Hematopoietic multipotent progenitor cell treated with erythropoietin and hydrocortisone succinate and interleukin-3 and kit ligand, for 4 days (in vitro differentiated cells): Measurements from ENCODE around the gene PPL.
A peak's percentile ranks its signal among the peaks of the same experiment; 100 is the strongest.
"Not testable (repeated sequence)": the region's sequence is repeated elsewhere in the genome, so short reads cannot be mapped to it uniquely, and the experiment has no call there.

Source experiments
- DNase-seq: peaks from one replicate; pipeline ENCODE4 v3.0.0-alpha.2; 2015

Gene PPL

DNA sequence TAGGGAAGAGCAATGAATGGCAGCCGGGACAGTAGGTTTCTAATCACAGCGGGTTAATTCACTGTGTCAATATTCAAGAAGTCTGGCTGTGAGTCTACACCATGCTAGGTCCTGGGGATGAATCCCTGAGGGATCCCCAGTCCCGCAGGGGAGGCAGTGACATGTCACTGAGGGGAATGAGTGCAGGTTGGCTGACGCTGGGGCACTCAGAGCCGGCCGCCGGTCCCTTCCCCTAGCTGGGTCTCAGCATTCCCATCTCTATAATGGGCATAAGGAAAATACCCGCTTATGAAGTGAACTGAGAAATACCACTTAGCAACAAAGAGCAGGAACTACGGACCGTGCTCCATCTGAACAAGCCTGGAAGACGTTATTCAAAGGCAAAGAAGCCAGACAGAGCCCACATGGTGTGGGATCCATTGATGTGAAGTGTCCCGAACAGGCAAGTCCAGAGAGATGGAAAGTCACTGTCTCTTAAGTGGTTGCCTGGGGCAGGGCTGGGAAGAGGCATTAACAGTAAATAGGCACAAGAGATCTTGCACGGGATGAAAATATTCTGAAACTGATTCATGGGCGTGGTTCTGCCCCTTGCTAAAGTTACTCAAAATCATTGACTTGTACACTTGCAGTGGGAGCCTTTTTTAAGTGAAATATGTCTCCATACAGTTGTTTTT is 31.9 kb downstream of the PPL start:
- DNase-seq, result no peak

- DNase-seq, result no peak
Observed at GRCh38 chr16:4904108-4904941, 32.6 kb downstream of the PPL start.

DNA sequence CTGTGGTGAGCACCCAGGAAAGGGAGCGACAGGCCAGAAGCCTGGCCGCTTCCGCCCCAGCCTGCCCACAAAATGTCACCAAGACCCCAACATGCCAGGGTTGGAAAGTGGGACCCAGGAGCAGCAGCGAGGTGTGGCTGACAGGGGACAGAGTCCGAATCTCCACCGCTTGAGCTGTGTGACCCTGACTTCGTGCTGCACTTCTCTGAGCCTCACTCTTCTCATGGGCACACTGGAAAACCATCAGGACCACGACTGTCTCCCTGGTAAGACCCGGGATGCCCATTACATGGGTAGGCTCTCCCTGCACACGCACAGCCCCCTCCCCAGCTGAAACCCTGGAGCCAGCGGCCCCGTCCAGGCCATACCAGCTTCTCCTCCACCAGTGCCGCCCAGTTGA is 34.9 kb downstream of the PPL start:
- no peak for DNase-seq

GRCh38 chr16:4900750-4901149 is 36.2 kb downstream of the PPL start:
- no peak for DNase-seq

DNA sequence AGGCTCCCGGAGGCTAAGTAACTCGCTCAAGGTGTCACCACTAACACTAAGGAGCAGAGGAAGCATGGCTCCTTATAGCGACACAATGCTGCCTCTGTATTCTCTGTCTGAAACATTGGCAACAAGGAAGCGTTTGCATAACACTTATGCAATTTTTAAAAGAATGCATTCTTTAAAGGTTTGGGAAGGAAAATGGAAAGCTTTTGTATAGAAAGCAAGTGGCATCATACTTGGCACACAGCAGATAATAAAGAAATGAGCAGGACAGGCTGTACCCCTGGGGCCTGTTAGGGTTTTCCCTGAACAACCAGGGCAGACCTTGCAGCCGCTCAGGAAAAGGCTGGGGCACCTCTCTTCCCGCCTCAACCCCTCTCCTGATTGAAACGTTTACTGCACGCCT is 36.9 kb downstream of the PPL start:
- DNase-seq, result no peak

- no peak for DNase-seq
Observed at GRCh38 chr16:4899474-4899846, 37.5 kb downstream of the PPL start.

DNA sequence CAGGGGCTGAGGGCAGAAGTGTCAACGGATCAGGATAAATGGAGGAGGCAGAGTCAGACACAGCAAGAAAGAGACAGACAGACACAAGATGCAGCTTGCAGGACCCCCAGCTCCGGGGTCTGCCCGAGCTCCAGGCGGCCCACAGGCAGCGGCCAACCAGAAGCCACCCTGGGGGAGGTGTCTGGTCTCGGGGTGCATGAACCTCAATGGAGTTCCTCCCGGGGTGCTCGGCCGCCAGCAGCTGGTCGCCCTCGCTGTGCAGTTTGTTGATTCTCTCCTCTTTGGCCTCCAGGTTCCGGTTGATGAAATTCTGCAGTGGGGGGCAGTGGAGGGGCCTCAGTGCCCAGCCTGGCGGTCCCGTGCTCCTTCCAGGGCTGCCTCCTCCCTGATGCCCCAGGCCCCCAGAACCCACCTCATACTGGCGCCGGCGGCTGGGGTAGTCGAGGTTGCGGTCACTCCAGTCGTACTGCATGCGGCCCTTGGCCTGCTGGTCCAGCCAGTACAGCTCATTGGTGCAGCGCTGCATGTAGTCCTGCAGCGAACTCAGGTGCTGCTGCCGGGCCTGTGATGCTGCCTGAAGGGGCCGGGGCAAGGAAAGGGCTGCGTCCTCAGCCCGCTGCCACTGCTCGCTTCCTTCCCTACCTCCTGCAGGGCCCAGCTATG is 38.0 kb downstream of the PPL start:
- DNase-seq, result no peak

GRCh38 chr16:4897328-4897727 is 39.6 kb downstream of the PPL start:
- no peak for DNase-seq

DNA sequence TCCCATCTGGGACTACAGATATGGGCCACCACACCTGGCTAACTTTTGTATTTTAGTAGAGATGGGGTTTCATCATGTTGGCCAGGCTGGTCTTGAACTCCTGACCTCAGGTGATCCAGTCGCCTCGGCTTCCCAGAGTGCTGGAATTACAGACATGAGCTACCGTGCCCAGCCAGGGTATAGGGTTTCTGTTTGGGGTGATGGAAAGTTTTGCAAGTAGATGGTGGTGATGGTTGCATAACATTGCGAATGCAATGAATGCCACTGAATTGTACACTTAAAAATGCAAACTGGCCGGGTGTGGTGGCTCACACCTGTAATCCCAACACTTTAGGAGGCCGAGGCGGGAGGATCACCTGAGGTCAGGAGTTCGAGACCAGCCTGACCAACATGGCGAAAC is 40.2 kb downstream of the PPL start:
- not testable (repeated sequence) for DNase-seq

DNA sequence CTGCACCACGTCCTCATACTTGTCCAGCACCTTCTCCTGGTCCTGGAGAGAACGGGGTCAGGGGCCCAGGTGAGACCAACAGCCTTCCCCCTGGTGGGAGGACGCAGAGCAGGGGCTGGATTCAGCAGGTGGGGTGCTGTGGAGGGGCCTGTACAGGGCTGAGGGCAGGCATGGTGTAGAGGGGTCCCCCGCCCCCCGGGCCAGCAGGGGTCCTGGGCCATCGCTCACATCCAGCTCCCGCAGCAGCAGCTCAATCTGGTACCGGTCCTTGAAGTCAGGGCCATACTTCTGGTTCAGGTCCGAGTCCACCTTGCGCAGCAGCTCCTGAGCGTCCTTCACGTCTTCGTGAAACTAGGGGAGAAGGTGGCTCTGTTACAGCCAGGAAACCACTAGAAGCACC is 41.6 kb downstream of the PPL start:
- DNase-seq, result no peak

DNA sequence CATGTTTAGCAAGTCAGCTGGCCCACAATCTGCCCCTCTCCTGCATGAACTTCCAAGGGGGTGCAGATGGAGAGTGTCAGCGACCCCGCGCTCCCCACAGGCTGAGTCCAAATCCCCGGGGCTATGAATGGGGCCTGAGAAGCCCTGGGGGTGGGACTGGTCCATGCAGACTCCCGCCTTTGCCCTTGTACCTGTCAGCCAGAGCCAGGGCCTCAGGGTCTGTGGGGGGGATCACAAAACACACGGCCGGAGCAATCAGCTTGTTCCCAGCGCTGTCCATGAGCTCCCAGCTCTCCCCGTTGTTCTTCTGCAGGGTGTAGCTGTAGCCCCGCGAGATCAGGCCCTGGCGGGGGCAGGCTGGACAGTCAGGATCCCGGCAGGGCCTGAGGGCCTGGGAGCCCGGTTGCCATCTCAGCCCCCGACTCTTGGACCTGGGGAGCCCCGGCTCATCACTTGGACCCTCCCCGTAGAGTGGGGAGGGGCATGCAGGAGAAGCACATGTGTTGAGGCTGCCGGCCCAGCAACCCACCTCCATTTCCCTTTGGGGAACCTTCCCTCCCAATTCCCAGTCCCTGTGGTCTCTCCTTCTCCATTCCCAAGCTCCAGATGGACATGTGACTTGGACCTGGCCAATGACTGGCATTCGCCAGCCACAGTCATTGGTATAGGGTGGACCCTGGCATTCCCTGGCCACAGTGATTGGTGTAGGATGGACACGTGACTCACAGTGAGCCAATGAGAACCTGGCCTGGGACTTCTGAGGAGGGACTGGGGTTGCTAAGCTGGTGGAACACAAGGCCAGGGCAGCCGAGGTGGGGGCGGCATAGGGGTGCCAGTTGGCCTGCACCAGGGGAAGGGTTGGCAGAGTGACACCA is 42.4 kb downstream of the PPL start:
- DNase-seq, result no peak

DNA sequence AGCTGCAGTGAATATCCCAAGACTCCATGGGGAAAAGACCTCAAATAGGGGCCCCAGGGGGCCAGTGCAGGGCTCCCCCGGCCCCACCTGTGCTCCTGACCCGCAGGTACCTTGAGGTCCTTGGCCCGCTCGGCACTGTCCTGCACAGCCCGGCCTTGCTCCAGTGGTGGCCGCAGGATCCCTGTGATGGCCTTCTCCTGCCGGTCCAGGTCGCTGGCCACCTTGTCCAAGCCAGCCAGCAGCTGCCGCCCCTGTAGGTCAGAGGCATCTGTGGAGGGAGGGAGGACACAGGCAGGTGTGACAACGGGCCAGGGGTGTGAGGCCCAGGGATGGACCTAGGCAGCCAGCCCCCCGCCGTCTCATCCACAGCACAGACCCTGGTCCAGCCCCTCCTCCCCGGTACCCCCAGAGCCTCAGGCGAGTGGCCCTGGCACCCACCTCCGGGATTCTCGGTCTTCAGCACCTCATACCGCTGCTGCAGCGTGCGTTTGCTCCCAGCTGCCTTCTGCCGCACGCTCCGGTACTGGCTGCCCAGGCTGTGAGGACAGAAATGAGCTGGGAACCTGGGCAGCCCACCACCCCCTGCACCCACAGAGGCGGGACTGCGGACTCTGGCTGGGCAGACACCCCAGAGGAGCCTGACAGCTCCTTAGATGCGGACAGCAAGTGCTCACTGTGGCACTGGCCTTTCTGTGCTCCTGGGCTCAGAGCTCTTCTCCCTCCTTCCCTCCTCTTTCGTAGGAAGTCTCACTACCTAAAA is 43.7 kb downstream of the PPL start:
- no peak for DNase-seq

DNA sequence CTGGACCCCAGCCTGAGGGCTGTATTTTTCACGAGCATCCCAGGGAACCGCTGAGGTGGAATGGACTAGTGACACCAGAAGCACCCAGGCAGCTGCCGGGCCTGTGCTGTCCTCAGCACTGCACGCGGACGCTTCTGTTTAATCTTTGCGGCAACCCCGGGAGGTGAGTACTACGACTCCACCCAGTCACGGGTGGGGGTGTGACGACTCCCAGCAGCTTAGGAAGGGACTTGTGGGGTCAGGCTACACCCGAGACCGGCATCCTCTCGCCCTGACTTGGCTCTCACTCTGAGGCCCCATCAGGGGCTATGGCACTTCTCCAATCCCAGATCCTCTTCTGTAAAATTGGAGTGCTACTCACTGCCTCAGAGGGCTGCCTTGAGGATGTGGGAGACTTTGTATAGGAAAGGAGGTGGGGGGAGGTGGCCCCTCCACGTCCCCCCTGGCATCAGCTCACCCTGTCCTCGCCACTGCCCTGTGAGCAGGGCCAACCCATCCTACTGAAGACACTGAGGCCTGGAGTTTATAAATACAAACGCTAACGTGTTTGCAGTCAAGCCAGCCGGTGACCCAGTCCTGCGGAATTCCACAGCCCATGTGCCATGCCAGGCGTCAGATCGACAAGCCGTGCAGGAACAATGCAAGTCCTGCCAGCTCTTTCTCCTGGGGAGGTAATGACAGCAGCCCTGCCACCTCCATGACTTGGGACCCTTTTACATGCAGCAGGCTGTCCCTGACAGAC is 44.4 kb downstream of the PPL start:
- DNase-seq, result peak; percentile 39

DNA sequence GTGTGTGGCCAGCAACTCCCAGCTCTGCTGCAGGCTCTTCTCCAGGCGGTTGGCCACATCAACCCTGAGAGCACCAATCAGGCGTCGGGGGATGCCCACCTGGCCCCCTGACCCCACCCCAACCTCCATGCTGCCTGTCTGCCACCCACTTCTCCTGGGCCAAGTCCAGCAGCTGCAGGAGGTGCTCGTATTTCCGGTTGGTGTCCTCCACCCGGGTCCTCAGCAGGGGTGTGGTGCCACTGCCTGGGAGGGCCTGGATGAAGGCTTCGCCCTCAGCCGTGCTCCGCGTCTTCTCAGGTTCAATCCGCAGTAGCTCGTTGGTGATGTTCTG is 45.1 kb downstream of the PPL start:
- DNase-seq, result no peak

- no peak for DNase-seq
Observed at GRCh38 chr16:4891097-4891885, 45.7 kb downstream of the PPL start.

GRCh38 chr16:4890686-4891085 is 46.3 kb downstream of the PPL start:
- DNase-seq, result no peak

GRCh38 chr16:4890026-4890425 is 46.9 kb downstream of the PPL start:
- DNase-seq, result no peak

DNA sequence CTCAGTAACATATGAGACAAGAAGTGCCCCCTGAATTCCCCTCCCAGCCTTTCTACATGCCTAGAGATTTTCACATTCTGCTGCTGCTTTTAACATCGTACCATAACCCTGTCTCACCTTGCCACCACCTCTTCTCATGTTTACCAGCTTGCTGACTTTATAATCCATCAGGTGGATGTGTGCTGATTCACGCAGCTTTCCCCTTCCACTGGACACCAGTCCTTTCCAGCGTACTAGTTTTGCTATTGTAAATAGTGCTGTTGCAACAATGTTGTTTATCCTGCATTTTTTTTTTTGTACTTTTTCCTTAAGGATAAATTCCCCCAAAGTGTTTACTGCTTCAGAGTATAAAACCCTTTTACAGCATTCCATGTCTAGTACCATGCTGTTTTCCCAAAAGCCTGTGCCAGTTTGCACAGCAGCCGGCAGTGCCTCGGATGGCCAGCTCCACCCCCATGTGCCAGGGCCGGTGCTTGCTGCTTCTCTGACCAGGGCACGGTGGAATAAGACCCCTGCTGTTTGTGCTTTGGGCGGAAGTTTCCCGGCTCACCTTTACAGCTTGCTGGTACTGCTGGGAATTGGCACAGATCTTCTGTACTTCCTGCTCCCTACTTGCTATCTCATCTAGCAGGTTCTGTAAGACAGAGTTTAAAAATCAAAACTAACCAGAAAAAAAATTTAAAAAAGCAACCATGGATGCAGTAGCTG is 48.4 kb downstream of the PPL start:
- DNase-seq, result no peak

DNA sequence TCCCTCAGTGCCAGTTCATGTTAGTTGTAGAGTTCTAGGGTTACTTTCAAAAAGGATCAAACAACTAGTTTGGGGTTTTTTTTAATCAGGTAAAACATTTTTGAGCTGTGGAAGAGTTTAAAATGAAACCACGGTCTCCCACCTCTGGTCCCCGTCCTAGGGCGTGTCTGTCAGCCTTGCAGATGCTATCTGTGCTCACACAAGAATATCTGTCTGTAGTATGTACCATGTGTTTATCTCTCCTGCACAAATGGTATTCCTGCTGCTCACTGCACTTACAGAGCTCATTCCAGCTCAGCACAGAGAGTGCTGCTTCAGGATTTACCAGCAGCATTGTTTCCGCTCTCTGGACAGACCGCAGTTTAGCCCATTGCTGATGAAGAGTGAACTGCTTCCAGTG is 50.8 kb downstream of the PPL start:
- peak; percentile 47 for DNase-seq
